Measurements from ENCODE around the gene ZNF200.
A peak's percentile ranks its signal among the peaks of the same experiment; 100 is the strongest.
"Not testable (repeated sequence)": the region's sequence is repeated elsewhere in the genome, so short reads cannot be mapped to it uniquely, and the experiment has no call there.

The ZNF200 gene, protein sequence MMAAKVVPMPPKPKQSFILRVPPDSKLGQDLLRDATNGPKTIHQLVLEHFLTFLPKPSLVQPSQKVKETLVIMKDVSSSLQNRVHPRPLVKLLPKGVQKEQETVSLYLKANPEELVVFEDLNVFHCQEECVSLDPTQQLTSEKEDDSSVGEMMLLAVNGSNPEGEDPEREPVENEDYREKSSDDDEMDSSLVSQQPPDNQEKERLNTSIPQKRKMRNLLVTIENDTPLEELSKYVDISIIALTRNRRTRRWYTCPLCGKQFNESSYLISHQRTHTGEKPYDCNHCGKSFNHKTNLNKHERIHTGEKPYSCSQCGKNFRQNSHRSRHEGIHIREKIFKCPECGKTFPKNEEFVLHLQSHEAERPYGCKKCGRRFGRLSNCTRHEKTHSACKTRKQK

DNA sequence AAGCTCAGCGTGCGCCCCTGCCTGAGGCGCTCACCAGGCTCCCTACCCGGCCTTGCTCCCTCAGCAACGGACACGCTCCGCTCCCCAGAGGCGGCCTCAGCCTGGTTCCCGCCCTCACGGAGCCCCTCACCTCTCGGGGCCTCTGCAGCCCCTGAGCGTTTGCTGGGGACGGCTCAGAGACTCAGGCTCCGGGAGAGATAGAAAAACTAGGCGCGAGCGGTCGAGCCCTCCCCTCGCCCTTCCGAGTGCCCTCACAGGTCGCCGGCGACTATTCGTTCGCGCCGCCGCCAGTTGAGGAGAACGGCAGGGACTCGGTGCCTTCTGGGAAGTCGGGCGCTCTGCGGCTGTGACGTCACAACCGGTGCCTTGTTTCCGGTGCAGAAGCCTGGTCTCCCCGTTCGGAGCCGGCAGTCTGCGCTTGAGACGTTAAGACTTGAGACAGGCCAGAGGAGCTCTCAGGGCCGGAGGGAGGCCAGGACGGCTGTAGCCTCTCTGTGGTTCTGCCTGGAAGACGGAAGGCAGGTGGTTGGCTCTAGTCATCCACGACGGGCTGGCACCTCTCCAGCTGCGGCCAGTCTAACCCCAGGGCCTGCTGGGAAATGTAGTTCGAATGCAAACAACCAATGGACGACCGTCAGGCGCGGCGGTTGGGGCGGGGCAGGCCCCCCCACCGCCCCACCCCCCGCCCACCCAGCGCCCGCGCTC, at the start of gene ZNF200:
Gene ZNF200, minus strand, starts transcription at position 302 of the 705 bp plus-strand sequence. CDS start 1,403 bp downstream, outside the sequence.
- peak; percentile 97 for DNase-seq

DNA sequence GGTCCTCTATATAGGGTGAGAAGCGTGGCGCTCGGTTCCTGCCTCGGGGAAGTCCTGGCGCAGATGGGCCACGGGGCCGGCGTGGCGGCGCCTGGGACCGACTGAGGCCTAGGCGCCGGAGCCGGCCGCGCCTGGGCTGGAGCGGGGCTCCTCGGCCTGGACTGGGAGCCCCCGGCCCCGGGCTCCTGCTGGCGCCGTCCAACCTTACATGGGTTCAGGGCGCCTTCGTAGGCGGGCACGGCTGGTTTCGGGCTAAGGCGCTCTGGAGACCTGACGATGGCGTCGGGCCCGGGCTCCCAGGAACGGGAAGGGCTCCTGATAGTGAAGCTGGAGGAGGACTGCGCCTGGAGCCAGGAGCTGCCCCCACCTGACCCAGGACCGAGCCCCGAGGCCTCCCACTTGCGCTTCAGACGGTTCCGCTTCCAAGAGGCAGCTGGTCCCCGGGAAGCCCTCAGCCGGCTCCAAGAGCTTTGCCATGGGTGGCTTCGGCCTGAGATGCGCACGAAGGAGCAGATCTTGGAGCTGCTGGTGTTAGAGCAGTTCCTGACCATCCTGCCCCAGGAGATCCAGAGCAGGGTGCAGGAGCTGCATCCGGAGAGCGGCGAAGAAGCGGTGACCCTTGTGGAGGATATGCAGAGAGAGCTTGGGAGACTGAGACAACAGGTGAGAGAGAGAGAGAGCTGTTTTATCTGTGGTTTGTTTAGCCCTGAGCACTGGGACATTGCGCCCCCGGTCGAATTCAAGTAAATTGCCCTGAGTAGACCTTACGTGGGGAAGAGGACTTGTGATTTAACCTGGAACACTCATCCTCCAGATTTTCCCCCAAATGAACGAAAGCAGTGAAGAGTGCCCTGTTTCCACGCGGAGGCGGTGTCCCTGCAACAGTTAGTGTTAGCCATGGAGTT, 48.8 kb upstream of the ZNF200 start:
- no peak for DNase-seq

DNA sequence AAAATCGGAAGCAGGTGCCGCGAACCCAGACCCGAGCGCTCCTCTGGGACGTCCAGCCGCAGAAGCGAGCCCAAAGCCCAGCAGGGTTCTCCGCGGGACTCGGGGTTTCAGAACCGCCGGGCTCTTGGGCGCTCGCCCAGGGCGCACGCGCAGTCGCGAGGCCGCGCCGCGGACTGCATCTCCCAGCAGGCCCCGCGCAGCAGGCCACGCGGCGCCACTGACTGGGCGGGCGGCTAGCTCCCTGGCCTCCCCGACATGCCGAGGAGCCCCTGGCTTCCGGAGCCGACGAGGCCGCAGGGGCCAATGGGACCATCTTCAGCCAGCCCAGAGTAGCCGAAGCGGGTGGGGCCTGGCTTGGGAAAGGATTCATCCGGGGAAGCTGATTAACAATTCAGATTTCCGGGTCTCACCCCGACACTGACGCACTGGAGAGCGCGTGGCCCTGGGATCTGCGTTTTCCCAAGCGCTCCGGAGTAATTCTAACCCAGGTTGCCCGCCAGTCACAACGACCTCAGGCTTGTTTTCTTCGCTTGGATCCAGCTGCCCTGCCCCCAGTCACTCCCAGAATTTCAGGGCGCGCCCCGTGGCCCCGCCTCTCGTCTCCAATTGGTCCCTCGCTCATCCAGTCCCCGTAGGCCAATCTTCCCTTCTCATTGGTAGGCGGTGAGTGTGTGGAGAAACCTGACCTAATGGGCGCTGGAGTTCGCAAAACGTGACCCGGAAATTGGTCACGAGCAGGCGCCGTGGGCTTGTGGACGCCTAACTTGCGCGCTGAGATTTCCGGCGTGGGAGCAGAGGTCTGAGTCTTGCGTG, 48.0 kb upstream of the ZNF200 start, which contains the start of gene ZNF263:
Gene ZNF263, plus strand, starts transcription at position 762 of the 813 bp plus-strand sequence. CDS start 328 bp downstream, outside the sequence.
- peak; percentile 95 for DNase-seq

DNA sequence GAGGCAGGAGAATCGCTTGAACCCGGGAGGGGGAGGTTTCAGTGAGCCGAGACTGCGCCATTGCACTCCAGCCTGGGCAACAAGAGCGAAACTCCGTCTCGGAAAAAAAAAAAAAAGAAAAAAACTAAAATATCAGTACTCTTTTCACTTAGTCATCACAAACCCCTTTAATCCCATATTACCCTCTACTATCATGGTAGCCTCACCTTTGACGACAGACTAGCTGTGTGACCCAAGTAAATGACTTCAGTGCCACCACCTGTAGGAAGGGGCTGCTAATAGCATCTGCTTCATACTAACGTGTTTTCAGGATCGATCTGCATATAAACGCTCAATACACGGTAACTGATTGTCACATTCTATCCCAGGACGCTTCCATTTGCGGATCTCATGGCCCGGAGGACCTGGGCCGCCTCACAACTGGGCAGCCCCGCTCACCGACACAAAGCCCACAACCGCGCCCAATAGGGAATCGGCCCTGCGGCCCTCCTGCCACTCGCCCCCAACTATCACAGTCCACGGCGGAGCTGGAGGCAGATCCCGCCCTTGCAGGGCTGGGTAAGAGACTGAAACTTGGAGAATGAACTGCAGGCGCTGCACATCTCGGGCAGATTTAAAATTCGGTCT, 47.3 kb upstream of the ZNF200 start:
- no peak for DNase-seq

DNA sequence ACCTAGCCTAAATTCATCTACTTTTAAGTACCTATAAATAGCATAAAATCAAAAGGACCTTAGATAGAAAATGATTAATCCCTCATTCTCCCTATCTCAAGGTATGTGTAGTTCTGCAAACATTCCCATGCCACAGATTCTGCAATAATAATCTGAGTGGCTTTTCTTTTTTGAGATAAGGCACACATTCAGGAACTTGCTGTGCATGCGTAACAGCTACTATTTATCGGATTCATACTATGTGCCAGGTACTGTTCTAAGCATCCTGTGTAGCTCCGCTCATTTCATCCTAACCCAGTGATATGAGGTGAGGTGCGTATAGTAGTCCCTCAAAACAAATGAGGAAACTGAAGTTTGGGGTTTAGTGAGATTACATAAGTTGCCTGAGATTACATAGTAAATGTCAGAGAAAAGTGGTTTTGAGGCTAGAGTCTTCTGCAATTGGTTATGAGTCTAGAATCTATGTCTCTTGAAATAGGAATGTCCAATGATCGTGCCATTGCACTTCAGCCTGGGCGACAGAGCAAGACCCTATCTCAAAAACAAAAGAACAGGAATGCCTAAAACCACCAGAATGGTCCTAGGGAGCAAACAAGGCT, 46.4 kb upstream of the ZNF200 start:
- no peak for DNase-seq

DNA sequence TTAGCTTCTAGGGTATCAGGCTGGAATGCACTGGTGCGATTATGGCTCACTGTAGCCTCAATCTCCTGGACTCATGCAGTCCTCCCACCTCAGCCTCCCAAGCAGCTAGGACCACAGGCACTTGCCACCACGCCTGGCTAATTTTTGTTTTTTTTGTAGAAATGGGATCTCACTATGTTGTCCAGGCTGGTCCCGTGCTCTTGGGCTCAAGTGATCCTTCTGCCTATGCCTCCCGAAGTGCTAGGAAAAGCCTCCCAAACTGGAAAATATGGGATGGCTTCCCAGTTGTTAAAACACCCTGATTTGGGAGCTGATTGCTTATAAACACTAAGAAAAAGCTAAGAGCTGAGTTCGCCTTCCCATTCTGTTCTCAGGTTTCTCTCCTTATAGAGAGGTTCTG, 41.7 kb upstream of the ZNF200 start:
- DNase-seq: no peak

DNA sequence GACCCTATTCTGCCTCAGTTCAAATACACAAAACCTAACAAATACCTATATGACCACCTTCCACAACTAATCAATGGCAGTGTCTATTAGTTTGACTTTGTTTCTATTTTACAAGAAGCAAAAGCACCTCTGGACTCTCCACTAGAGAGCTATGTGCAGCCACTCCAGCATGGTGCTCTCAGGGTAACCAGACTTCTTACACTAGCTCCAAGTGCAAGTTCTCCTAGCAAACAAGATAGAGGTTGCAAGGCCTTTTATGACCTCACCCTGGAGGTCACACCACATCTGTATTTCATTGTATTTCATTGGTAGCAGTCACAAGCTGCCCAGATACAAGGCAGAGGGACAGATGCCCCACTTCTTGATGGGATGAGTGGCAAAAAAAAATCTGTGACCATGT, 40.0 kb upstream of the ZNF200 start:
- DNase-seq: no peak

DNA sequence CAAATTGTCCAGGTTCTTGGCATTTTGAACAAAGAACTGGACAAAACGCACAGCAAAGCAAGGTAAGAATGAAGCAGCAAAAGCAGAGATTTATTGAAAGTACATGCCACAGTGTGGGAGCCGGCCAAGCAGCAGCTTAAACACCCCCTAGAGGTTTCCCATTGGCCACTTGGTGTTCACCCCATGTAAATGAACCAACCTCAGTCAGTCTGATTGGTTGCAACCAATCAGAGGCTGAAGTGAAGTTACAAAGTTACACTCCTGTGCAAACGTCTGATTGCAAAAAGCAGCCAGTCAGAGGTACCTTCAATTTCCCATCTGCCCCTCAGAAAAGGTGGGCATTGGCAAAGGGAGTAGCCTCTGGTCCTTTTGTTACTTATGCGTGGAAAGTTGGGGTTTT, 39.5 kb upstream of the ZNF200 start:
- no peak for DNase-seq

DNA sequence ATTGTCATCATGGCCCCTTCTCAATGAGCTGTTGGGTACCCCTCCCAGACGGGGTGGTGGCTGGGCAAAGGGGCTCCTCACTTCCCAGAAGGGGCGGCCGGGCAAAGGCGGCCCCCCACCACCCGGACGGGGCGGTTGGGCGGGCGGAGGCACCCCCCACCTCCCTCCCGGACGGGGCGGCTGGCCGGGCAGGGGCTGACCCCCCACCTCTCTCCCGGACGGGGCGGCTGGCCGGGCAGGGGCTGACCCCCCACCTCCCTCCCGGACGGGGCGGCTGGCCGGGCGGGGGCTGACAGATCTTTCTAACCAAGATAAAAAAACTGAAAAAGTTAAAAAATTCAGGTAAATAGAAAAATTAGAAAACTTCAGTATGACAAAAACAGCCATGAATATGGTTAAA, 36.3 kb upstream of the ZNF200 start:
- not testable (repeated sequence) for DNase-seq

DNA sequence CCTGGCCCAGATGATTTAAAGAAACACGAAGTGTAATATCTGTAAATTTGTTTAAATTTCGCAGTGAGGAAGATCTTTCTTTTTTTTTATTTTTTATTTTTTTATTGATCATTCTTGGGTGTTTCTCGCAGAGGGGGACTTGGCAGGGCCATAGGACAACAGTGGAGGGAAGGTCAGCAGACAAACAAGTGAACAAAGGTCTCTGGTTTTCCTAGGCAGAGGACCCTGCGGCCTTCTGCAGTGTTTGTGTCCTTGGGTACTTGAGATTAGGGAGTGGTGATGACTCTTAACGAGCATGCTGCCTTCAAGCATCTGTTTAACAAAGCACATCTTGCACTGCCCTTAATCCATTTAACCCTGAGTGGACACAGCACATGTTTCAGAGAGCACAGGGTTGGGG, 35.8 kb upstream of the ZNF200 start:
- DNase-seq: not testable (repeated sequence)

DNA sequence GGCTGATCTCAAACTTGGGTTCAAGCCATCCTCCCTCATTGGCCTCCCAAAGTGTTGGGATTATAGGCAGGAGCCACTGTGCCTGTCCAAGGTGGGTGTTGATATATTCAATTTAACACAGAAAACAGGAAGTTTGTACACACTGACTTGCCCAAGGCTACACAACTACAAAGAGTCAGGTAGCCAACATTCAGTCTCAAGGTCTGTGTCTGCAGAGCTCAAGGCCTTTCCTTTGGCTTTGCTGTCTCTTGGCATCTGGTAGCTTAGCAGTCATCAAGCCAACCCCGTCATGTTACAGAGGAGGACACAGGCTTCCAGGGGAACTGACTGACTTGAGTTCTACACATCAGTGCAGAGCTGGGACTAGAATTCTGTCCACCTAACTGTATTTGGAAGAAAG, 33.3 kb upstream of the ZNF200 start:
- no peak for DNase-seq

DNA sequence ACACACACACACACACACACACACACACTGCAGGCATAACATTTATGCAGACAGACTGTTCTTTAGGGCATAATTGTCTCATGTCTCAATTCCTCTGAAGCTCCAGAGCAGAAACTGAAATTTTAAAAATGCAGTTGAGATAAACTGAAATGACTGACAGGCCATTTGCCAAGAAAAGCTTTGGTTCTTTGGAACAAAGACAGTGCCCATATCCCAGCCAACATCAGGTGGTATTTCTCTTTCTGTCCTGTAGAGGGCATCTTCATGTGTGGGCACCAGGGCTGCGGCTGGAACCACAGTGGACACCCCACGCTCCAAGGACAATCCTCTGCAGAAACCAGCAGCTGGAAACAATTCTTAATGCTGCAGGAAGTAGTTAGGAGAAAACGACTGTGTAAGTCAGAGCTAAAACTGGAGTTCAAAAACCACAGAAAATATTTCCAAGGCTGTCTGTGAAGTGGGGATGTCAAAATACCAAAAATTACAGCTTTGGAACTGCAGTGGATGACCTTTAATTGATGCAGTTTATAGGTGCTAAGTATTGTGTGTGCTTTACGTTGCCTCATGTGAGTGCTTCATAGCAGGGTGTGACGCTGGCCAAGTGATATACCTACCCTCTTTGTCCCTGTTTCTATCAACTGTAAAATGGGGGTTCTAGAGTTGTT, 32.0 kb upstream of the ZNF200 start:
- DNase-seq: no peak

DNA sequence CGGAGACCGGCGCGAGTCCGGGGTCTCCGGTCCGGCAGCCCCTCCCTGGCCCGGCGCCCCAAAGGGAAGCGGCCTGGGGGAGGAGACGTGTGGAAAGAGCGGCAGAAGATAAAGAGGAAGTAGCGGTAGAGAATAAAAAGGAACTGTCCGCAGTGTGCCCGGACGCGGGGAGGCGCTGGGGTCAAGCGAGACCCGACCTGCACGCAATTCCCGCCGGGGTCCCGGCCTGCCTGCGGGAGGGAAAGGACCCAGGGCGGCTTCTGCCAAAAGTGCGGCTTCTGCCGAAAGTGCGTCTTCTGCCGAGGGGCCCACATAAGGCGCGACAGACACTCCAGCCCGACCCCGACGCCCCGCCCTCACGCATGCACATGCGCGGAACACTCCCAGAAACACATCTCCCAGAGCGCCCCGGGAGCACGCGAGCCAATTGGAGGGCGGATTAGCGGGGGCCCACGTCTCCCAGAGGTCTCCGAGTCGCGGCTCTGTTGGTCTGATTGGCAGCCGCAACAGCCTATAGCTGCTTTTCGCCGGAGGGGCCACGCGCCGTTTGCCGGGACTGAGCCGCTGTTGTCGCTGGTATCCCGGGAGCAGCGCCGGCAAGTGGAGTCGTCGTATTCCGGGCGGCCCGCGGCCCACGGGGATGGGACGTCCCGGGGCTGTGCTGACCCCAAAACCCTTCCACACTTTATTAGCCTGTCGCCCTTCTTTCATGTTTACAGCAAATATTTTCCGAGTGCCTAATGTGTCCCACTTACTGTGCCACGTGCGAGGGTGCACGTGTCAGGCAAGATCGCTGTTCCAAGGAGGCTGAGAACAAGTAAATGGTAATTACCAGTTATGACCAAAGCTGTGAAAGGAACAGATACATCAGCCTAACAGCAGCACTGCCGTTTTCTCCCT, 29.4 kb upstream of the ZNF200 start:
- peak; percentile 98 for DNase-seq

DNA sequence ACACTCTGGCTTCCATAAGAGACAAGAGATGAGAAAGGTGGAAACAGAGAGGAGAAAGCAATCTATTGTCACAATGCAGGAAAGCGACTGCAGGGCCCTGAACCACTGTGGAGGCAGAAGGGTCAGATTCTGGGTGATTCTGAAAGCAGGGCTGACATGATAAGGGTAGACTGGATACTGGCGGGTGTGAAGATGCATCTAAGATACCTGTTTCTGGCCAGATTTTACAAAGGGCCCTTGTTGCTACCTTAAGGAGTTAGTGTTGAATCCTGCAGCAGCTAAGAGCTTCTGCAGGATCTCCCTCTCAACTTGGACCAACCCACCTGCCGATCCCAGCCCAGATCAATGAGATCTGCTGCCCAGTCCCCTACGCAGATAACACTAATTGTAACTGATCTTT, 27.6 kb upstream of the ZNF200 start:
- DNase-seq: no peak

DNA sequence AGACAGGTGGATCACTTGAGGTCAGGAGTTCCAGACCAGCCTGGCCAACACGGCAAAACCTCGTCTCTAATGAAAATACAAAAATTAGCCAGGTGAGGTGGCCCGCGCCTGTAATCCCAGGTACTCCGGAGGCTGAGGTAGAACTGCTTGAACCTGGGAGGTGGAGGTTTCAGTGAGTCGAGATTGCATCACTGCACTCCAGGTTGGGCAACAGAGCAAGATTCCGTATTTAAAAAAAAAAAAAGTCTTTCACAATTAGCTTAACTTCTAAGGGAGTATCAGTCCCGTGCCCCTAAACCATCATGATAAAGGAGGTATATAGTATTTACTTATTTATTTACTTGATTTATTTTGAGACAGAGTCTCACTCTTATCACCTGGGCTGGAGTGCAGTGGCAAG, 24.9 kb upstream of the ZNF200 start:
- no peak for DNase-seq

DNA sequence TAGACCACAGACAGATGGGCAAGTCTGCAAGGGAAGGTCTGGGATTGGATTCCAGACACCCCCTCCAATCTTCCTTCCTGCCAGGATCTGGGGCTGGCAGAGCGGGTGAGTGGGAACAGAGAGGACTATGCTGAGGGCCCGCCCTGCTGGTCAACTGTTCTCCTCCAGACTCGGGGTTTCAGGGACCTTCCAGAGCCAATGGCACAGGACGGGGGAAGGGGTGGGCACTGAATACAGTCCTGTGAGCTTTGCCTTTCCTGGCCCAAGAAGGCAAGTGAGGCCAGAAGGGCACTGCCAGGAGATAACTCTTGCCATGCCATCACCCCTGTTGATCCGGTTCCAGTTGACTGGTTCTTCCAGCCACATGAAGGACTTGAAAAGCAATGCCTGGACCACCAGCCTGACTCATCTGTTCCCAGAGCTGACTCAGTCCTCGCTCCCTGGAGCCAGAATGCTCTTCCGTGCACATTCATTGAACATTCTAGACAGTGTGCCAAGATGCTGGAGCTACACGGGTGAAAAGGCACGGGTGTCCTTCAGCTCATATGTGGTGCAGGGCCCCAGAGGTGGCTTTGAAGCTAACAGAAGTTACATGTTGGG, 22.0 kb upstream of the ZNF200 start:
- no peak for DNase-seq

DNA sequence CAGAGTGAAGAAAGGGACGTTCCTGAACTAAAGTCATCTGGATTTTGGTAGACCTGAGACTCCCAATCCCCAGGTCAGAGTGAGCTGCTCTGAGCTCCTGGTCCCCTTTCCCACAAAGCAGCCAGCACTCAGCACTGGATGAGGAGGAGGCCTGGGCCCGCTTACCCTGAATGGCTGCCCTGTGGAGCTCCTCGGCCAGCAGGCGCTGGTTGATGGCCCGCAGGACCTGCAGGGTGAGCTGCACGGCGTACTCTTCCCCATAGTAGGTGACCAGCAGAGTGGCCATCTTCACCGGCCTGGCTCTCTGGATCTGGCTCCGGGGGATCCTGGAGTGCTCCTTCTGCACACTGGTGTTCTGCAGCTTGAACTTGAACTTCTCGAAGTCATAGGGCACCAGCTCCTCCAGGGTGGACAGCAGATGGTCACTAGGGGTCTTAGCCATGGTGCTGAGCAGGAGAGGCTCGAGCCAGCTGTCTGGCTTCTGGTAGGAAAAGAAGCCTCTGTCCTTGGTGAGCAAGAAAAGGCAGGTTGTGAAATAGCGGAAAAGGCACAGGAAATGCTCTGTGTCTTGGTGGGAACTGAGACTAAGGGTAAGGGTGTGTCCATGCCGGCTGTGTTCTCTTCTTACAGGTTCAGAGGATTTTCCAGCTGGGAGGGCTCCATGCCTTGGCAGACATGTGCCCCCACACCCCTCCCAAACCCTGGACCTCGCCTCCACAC, 21.3 kb upstream of the ZNF200 start, which contains the start of gene MEFV:
Gene MEFV, minus strand, starts transcription at position 488 of the 720 bp plus-strand sequence. Its CDS starts 46 bp downstream, at position 442.
- no peak for DNase-seq

DNA sequence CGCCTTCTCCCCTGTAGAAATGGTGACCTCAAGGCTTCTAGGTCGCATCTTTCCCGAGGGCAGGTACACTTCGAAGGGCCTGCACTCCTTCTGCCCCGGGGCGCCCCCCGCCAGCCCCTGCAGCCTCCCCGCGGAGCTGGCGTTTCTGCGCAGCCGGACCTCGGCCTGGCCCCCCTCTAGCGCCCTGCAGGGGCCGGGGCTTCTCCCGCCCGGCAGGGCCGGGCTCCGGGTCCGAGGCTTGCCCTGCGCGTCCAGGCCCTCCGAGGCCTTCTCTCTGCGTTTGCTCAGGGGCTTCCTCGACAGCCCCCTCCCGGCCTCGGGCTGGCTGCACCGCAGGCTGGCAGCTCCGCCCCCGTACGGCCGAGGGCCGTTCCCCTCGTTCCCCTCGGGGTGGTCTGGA, 19.4 kb upstream of the ZNF200 start:
- DNase-seq: no peak
